Ovary (tissue), 9 donors: Measurements from ENCODE around the gene CYP4F12. TPM values are rescaled to one million over a fixed set of nuclear protein-coding genes. Genes with fewer than 3 reads are reported as not detected.

ENCODE experiments used
- DNase-seq, 5 donors: peaks; one replicate each; pipeline ENCODE4 v3.0.0-alpha.2; 2019 to 2020
- H3K27ac ChIP-seq, 2 donors: fragments of 200-600 bp; one replicate each; pipeline versions ENCODE4 v1.5.1 to v1.8.0; 2019 to 2022
- H3K27me3 ChIP-seq: fragments of 200-600 bp; one replicate; pipeline ENCODE4 v1.8.0; 2022
- H3K36me3 ChIP-seq: fragments of 200-600 bp; sonication (generic); one replicate; pipeline ENCODE4 v1.5.1; 2019
- H3K4me1 ChIP-seq: one replicate; pipeline ENCODE4 v1.8.1; 2013; ENCODE audit warnings: mild to moderate bottlenecking, moderate library complexity; ENCODE audit not compliant: insufficient read depth
- H3K4me3 ChIP-seq: fragments of 200-600 bp; sonication (generic); one replicate; pipeline ENCODE4 v1.5.1; 2017
- H3K9me3 ChIP-seq, 2 donors: fragments of 200-600 bp in 1 of 2; sonication (generic) in 1 of 2; one replicate each; pipeline versions ENCODE4 v1.5.1 to v1.8.1; 2013 to 2019; ENCODE audit warnings: mild to moderate bottlenecking in 1 of 2, moderate library complexity in 1 of 2
- EP300 ChIP-seq: sonication (generic); formaldehyde crosslinking; IDR thresholded peaks from one replicate; pipeline ENCODE4 v1.6.1; 2017; ENCODE audit warnings: antibody characterized with exemption
- POLR2A ChIP-seq: fragments of 450-650 bp; IDR thresholded peaks from one replicate; pipeline ENCODE4 v1.6.1; 2017; ENCODE audit warnings: antibody characterized with exemption, mild to moderate bottlenecking, moderate library complexity
- WGBS, 3 donors: extraction: QIAGEN DNeasy Blood & Tissue Kit in 1 of 3; methylation state at CpG; one replicate each; pipeline versions ENCODE4 v1.1.5 to v1.1.7; 2013 to 2017; 5-methylcytosine and 5-hydroxymethylcytosine counted together
- intact Hi-C, 4 donors: fragments of 100-400 bp; cut with DNase I; formaldehyde crosslinking; loops; one replicate each; pipeline versions ENCODE4 v1.11.0 to v1.15.1; 2022 to 2023
- polyA plus RNA-seq, 2 donors: library from polyadenylated mRNA; stranded (reverse); fragments of 200-250 nt in 1 of 2; fragments of 350-450 nt in 1 of 2; fragmentation: Illumina TruSeq in 1 of 2; extraction: RNeasy Lipid Tissue Mini Kit (QIAGEN cat#74804) in 1 of 2; gene quantifications; one replicate each; pipeline ENCODE4 v1.2.3, GENCODE V29; 2013 to 2014
- total RNA-seq, 7 donors: library from RNA; depleted of rRNA in 2 of 7; stranded (reverse); fragments of >200 nt in 2 of 7; fragmentation: NEBNext Ultra II Directional in 3 of 7; extraction: Animal tissue kit (Norgen Biotek cat#: 25700) in 3 of 7; gene quantifications; one replicate each; pipeline versions ENCODE4 v1.1.0 to v1.2.4, GENCODE V29; 2016 to 2023
- TF ChIP-seq, protein P1 (sequence below), 3 donors: fragments of 450-650 bp in 2 of 3; fragments of 200-600 bp in 1 of 3; IDR thresholded peaks; one replicate each; pipeline versions ENCODE4 v1.5.1 to v1.8.0; 2016 to 2022; ENCODE audit warnings: antibody characterized with exemption in 3 of 3, mild to moderate bottlenecking in 1 of 3
- donor health status: DM: no; HTN: no; CAD: no; lungs with moderate emphysema.
- donor health status: DM: no; HTN: no; CAD: no.
- donor health status: Bipolar disorder and iron deficiency.
- donor health status: DM: yes; HTN: yes; CAD: no.
- donor health status: DM: no; HTN: no; CAD: no.
- donor health status: DM: yes; HTN: yes; CAD: no.

Gene CYP4F12
- total and polyA plus RNA-seq, 9 donors = 2.7 to 14.1 (median 8.9) TPM

DNA sequence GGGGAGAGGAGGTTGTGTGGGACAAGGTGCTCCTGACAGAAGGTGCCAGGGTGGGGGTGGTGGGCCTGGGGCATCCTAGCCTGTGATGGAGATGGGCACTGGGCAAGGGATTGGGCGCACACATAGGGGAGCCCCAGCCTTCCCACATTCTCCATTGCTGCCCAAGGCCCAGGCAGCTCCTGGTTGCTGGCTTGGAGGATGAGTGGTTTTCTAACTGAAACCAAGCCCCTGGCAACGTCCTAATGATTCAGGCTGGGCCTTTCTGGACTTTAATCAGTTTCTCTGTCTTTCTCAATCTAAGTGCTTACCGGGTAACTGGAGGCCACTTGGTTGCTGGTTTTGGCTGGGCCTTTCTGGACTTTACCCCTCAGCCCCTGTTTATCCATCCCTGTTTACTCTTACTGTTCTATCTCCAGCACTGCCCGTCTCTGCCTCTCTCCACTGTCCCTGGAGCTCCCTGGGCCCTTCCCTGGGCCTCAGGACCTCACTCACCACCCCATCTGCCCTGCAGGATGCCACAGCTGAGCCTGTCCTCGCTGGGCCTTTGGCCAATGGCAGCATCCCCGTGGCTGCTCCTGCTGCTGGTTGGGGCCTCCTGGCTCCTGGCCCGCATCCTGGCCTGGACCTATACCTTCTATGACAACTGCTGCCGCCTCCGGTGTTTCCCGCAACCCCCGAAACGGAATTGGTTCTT lies 31.8 kb upstream of the CYP4F12 start:
- no peak for DNase-seq
- H3K4me3 ChIP-seq = no peak overlapping the region
- intact Hi-C loops = no loop called here
- no peaks in the 10 kb centered on the region for H3K9me3 ChIP-seq
- no peaks in the 10 kb centered on the region for H3K27me3 ChIP-seq
- no peak overlapping the region for H3K27ac ChIP-seq
- no peaks in the 10 kb centered on the region for H3K4me1 ChIP-seq
- TF ChIP-seq POLR2A = no peak
- no peak for TF ChIP-seq EP300
- TF ChIP-seq, protein P1, sequence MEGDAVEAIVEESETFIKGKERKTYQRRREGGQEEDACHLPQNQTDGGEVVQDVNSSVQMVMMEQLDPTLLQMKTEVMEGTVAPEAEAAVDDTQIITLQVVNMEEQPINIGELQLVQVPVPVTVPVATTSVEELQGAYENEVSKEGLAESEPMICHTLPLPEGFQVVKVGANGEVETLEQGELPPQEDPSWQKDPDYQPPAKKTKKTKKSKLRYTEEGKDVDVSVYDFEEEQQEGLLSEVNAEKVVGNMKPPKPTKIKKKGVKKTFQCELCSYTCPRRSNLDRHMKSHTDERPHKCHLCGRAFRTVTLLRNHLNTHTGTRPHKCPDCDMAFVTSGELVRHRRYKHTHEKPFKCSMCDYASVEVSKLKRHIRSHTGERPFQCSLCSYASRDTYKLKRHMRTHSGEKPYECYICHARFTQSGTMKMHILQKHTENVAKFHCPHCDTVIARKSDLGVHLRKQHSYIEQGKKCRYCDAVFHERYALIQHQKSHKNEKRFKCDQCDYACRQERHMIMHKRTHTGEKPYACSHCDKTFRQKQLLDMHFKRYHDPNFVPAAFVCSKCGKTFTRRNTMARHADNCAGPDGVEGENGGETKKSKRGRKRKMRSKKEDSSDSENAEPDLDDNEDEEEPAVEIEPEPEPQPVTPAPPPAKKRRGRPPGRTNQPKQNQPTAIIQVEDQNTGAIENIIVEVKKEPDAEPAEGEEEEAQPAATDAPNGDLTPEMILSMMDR (IDR thresholded peaks at IDR 0.05) = no peak
- no peaks in the 10 kb centered on the region for H3K36me3 ChIP-seq
- WGBS, 3 donors = 58 to 70% (median 68%) methylated on average over 12 of the region's 12 CpGs

GRCh38 chr19:15641901-15642491 lies 30.9 kb upstream of the CYP4F12 start:
- DNase-seq = no peak
- TF ChIP-seq, protein P1 (IDR thresholded peaks at IDR 0.05) = no peak
- TF ChIP-seq EP300 = no peak
- no peak for TF ChIP-seq POLR2A
- intact Hi-C loops = no loop called here
- H3K27ac ChIP-seq = no peak overlapping the region
- H3K4me3 ChIP-seq = no peak overlapping the region
- no peaks in the 10 kb centered on the region for H3K9me3 ChIP-seq
- H3K27me3 ChIP-seq = no peaks in the 10 kb centered on the region
- H3K4me1 ChIP-seq = no peaks in the 10 kb centered on the region
- 73 to 83% (median 77%) methylated on average over 5 of the region's 5 CpGs for WGBS, 3 donors
- no peaks in the 10 kb centered on the region for H3K36me3 ChIP-seq

DNA sequence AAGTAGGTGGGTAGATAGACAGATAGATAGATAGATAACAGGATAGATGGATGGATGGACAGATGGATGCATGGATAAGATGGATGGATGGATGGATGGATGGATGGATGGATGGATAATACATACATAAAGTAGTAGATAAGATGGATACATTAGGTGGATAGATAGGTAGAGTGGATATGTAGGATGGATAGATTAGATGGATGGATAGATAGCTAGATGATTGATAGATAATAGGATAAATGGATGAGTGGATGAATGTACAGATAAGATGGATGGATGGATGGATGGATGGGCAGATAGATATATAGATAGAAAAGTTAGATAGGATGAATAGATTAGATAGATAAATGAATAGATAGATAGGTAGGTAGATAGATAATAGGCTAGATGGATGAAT lies 30.1 kb upstream of the CYP4F12 start:
- H3K36me3 ChIP-seq = no peaks in the 10 kb centered on the region
- peaks cover 0 to 4% of the 10 kb centered on the region in 2 donors for H3K9me3 ChIP-seq
- DNase-seq = no peak
- no peaks in the 10 kb centered on the region for H3K4me1 ChIP-seq
- intact Hi-C loops = no loop called here
- no peaks in the 10 kb centered on the region for H3K27me3 ChIP-seq
- no peak overlapping the region for H3K4me3 ChIP-seq
- TF ChIP-seq, protein P1 (IDR thresholded peaks at IDR 0.05) = no peak
- TF ChIP-seq POLR2A (no peak), EP300 (no peak)
- no peak overlapping the region for H3K27ac ChIP-seq

DNA sequence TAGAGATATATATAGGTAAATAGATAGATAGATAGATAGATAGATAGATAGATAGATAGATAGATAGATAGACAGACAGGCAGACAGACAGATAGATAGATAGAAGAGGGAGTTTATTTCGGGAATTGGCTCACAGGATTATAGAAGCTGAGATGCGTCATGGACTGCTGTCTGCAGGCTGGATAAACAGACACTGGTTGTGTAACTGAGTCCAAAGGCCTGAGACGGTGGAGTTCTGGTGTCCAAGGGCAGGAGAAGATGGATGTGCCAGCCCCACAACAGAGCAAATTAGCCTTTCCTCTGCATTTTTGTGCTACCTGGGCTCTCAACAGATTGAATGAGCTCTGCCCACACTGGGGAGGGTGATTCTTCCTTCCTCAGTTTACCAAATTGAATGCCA lies 29.5 kb upstream of the CYP4F12 start:
- 78 to 81% (median 80%) methylated on average over 3 of the region's 3 CpGs for WGBS, 3 donors
- Histone ChIP-seq H3K36me3 (no peaks in the 10 kb centered on the region), H3K9me3 (peaks cover 0 to 4% of the 10 kb centered on the region in 2 donors), H3K4me3 (no peak overlapping the region), H3K27me3 (no peaks in the 10 kb centered on the region), H3K4me1 (no peaks in the 10 kb centered on the region), H3K27ac (no peak overlapping the region)
- intact Hi-C loops = no loop called here
- no peak for TF ChIP-seq EP300
- TF ChIP-seq POLR2A = no peak
- TF ChIP-seq, protein P1 (IDR thresholded peaks at IDR 0.05) = no peak
- no peak for DNase-seq
